ENCODE results near the gene GIPC2.
"Not testable (repeated sequence)": the region's sequence is repeated elsewhere in the genome, so short reads cannot be mapped to it uniquely, and the experiment has no call there.

The GIPC2 gene

GRCh38 chr1:78101514-78101913, 55.7 kb downstream of the GIPC2 start:
- DNase-seq, result no peak

- DNase-seq, result no peak
Measured at GRCh38 chr1:78102082-78102481, 56.3 kb downstream of the GIPC2 start.

- no peak for DNase-seq
Measured at GRCh38 chr1:78102916-78103315, 57.1 kb downstream of the GIPC2 start.

GRCh38 chr1:78104322-78104721, 58.6 kb downstream of the GIPC2 start:
- no peak for DNase-seq

GRCh38 chr1:78109659-78110058, 63.9 kb downstream of the GIPC2 start:
- not testable (repeated sequence) for DNase-seq

GRCh38 chr1:78113156-78113916, 67.6 kb downstream of the GIPC2 start:
- no peak for DNase-seq

GRCh38 chr1:78114034-78114956, 68.5 kb downstream of the GIPC2 start:
- peak; percentile 69 for DNase-seq

- DNase-seq, result not testable (repeated sequence)
Measured at GRCh38 chr1:78120485-78120884, 74.7 kb downstream of the GIPC2 start.

GRCh38 chr1:78121710-78122109, 75.9 kb downstream of the GIPC2 start:
- DNase-seq, result no peak

GRCh38 chr1:78122389-78122788, 76.6 kb downstream of the GIPC2 start:
- peak; percentile 21 for DNase-seq

- no peak for DNase-seq
Measured at GRCh38 chr1:78126506-78126905, 80.7 kb downstream of the GIPC2 start.

- DNase-seq, result no peak
Measured at GRCh38 chr1:78132174-78132947, 86.6 kb downstream of the GIPC2 start.

GRCh38 chr1:78132948-78133322, 87.2 kb downstream of the GIPC2 start:
- DNase-seq, result no peak

- DNase-seq, result no peak
Measured at GRCh38 chr1:78136680-78137079, 90.9 kb downstream of the GIPC2 start.

- DNase-seq, result no peak
Measured at GRCh38 chr1:78141531-78142231, 95.9 kb downstream of the GIPC2 start.

- no peak for DNase-seq
Measured at GRCh38 chr1:78142736-78143135, 97.0 kb downstream of the GIPC2 start.

GRCh38 chr1:78143152-78143551, 97.4 kb downstream of the GIPC2 start:
- DNase-seq, result no peak

GRCh38 chr1:78143673-78144072, 97.9 kb downstream of the GIPC2 start:
- DNase-seq, result no peak

GRCh38 chr1:78145105-78145580, 99.4 kb downstream of the GIPC2 start:
- peak; percentile 51 for DNase-seq

- no peak for DNase-seq
Measured at GRCh38 chr1:78146205-78146771, 100.5 kb downstream of the GIPC2 start.

GRCh38 chr1:78147031-78147430, 101.3 kb downstream of the GIPC2 start:
- no peak for DNase-seq

Data from activated CD4-positive, alpha-beta T cell treated with anti-CD3 and anti-CD28 coated beads for 48 hours (primary cell).